ENCODE data around the gene TRPT1. TPM values are rescaled to one million over a fixed set of nuclear protein-coding genes. Genes with fewer than 3 reads are reported as not detected.

TRPT1 gene
- total RNA-seq, 1 experiment from 2014 or later, result 43.1 TPM

DNA sequence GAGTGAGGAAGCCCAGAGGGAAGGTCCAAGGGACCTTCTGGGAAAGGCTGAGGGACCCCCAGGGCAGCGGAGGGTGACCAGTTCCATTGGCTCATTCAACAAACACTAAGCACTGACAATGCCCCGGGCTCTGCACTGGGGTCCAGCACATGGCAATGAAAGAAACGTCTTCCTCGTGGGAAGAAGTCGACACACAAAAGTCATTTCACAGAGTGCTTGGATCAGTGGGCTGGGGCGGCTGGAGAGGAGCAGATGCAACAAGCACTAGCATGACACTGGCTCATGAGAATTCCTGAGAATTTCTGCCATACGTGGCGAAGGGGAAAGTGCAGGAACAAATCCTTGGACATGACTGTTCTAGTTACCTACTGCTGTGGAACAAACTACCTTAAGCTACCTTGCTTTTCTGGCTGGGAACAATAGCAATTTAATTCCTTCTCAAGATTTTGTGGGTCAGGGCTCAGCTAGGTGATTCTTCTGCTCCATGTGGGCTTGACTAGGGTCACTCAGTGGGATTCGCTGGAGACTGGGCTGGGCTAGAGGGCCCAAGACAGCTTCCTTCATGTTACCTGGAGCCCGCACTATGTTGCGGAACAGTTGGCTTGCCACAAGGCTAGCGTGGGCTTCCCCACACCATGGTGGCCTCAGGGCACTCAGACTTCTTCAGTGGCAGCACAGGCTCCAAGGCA lies 46.9 kb downstream of the TRPT1 start:
- TF ChIP-seq, protein P1, sequence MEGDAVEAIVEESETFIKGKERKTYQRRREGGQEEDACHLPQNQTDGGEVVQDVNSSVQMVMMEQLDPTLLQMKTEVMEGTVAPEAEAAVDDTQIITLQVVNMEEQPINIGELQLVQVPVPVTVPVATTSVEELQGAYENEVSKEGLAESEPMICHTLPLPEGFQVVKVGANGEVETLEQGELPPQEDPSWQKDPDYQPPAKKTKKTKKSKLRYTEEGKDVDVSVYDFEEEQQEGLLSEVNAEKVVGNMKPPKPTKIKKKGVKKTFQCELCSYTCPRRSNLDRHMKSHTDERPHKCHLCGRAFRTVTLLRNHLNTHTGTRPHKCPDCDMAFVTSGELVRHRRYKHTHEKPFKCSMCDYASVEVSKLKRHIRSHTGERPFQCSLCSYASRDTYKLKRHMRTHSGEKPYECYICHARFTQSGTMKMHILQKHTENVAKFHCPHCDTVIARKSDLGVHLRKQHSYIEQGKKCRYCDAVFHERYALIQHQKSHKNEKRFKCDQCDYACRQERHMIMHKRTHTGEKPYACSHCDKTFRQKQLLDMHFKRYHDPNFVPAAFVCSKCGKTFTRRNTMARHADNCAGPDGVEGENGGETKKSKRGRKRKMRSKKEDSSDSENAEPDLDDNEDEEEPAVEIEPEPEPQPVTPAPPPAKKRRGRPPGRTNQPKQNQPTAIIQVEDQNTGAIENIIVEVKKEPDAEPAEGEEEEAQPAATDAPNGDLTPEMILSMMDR (IDR thresholded peaks at IDR 0.05; ENCODE audit: unreplicated experiment), result no peak
- H3K9me3 Mint-ChIP-seq (ENCODE audit: low read depth, unreplicated experiment), result no peaks in the 10 kb centered on the region
- no peak for DNase-seq
- CTCF ChIA-PET, result no interaction called here
- H3K4me1 Mint-ChIP-seq (ENCODE audit: low read depth, unreplicated experiment), result peaks cover 24% of the 10 kb centered on the region
- H3K27ac Mint-ChIP-seq (ENCODE audit: unreplicated experiment), result no peak overlapping the region
- no peaks in the 10 kb centered on the region for H3K27me3 Mint-ChIP-seq (ENCODE audit: unreplicated experiment)
- H3K4me3 Mint-ChIP-seq (ENCODE audit: low read depth, unreplicated experiment), result no peak overlapping the region
- no TSS peak for BruUV-seq (replicated peaks)
- H3K36me3 Mint-ChIP-seq (ENCODE audit: insufficient read depth, unreplicated experiment), result peaks cover 23% of the 10 kb centered on the region
- intact Hi-C loops (cut with micrococcal nuclease; ENCODE audit: unreplicated experiment), result no loop called here

GRCh38 chr11:64178203-64178602 lies 47.8 kb downstream of the TRPT1 start:
- DNase-seq, result no peak
- no TSS peak for BruUV-seq (replicated peaks)
- Mint-ChIP-seq H3K4me3 (ENCODE audit: low read depth, unreplicated experiment) (no peak overlapping the region), H3K36me3 (ENCODE audit: insufficient read depth, unreplicated experiment) (peaks cover 24% of the 10 kb centered on the region), H3K4me1 (ENCODE audit: low read depth, unreplicated experiment) (peaks cover 15% of the 10 kb centered on the region), H3K27me3 (ENCODE audit: unreplicated experiment) (no peaks in the 10 kb centered on the region), H3K27ac (ENCODE audit: unreplicated experiment) (no peak overlapping the region), H3K9me3 (ENCODE audit: low read depth, unreplicated experiment) (no peaks in the 10 kb centered on the region)
- TF ChIP-seq, protein P1 (IDR thresholded peaks at IDR 0.05; ENCODE audit: unreplicated experiment), result no peak
- CTCF ChIA-PET, result no interaction called here
- intact Hi-C loops (cut with micrococcal nuclease; ENCODE audit: unreplicated experiment), result no loop called here

- no peaks in the 10 kb centered on the region for H3K9me3 Mint-ChIP-seq (ENCODE audit: low read depth, unreplicated experiment)
- no peak for DNase-seq
- CTCF ChIA-PET, result interaction anchor here (0.7 kb wide), 1 partner anchor 612 kb away, joined by 4 read pairs; no protein-coding TSS in a partner anchor
- no peak overlapping the region for H3K27ac Mint-ChIP-seq (ENCODE audit: unreplicated experiment)
- H3K36me3 Mint-ChIP-seq (ENCODE audit: insufficient read depth, unreplicated experiment), result peaks cover 24% of the 10 kb centered on the region
- TF ChIP-seq, protein P1 (IDR thresholded peaks at IDR 0.05; ENCODE audit: unreplicated experiment), result no peak
- H3K27me3 Mint-ChIP-seq (ENCODE audit: unreplicated experiment), result no peaks in the 10 kb centered on the region
- BruUV-seq (replicated peaks), result no TSS peak
- no peak overlapping the region for H3K4me3 Mint-ChIP-seq (ENCODE audit: low read depth, unreplicated experiment)
- intact Hi-C loops (cut with micrococcal nuclease; ENCODE audit: unreplicated experiment), result no loop called here
- peaks cover 12% of the 10 kb centered on the region for H3K4me1 Mint-ChIP-seq (ENCODE audit: low read depth, unreplicated experiment)
Observed at GRCh38 chr11:64176751-64177150, 49.2 kb downstream of the TRPT1 start.

Other genes with a start within 250 kb of the TRPT1 start
- 96.9 and 103 TPM in 2 replicates for gene OTUB1, start 239.7 kb downstream of the TRPT1 start, total RNA-seq (2022)
- 0.09 and 0.10 TPM in 2 replicates for gene FLRT1, start 190.3 kb downstream of the TRPT1 start, total RNA-seq (2022)
- 35.7 and 38.0 TPM in 2 replicates for gene MACROD1, start 60.1 kb downstream of the TRPT1 start, total RNA-seq (2022)
- 344 and 391 TPM in 2 replicates for gene STIP1, start 40.0 kb downstream of the TRPT1 start, total RNA-seq (2022)
- 16.6 and 18.6 TPM in 2 replicates for gene FERMT3, start 19.5 kb downstream of the TRPT1 start, total RNA-seq (2022)
- 58.7 and 63.6 TPM in 2 replicates for gene NUDT22, start 88 bp upstream of the TRPT1 start, total RNA-seq (2022)
- gene DNAJC4, start 4.4 kb upstream of the TRPT1 start, total RNA-seq (2022), result 26.6 and 28.0 TPM in 2 replicates
- gene VEGFB, start 8.4 kb upstream of the TRPT1 start, total RNA-seq (2022), result 88.8 and 91.5 TPM in 2 replicates
- 87.4 and 91.3 TPM in 2 replicates for gene FKBP2, start 14.9 kb upstream of the TRPT1 start, total RNA-seq (2022)
- 276 and 334 TPM in 2 replicates for gene PPP1R14B, start 20.8 kb upstream of the TRPT1 start, total RNA-seq (2022)
- 35.9 and 39.5 TPM in 2 replicates for gene PLCB3, start 25.3 kb upstream of the TRPT1 start, total RNA-seq (2022)
- gene BAD, start 58.5 kb upstream of the TRPT1 start, total RNA-seq (2022), result 30.2 and 33.6 TPM in 2 replicates
- gene GPR137, start 59.7 kb upstream of the TRPT1 start, total RNA-seq (2022), result 33.3 and 37.0 TPM in 2 replicates
- not detected in 2 replicates for gene KCNK4, start 65.1 kb upstream of the TRPT1 start, total RNA-seq (2022)
- 0.85 TPM in 1 of 2 replicates, not detected in the other for gene CATSPERZ, start 74.2 kb upstream of the TRPT1 start, total RNA-seq (2022)
- 53.4 and 59.7 TPM in 2 replicates for gene ESRRA, start 79.3 kb upstream of the TRPT1 start, total RNA-seq (2022)
- 197 and 211 TPM in 2 replicates for gene TRMT112, start 91.4 kb upstream of the TRPT1 start, total RNA-seq (2022)
- gene PRDX5, start 91.9 kb upstream of the TRPT1 start, total RNA-seq (2022), result 165 TPM in 2 replicates
- gene CCDC88B, start 114.0 kb upstream of the TRPT1 start, total RNA-seq (2022), result 7.6 and 8.2 TPM in 2 replicates
- 46.0 and 56.5 TPM in 2 replicates for gene RPS6KA4, start 133.0 kb upstream of the TRPT1 start, total RNA-seq (2022)